HepG2 (cell line): ENCODE data around the gene TSTD2. TPM values are rescaled to one million over a fixed set of nuclear protein-coding genes. Genes with fewer than 3 reads are reported as not detected.

ENCODE experiments used
- ATAC-seq: fragments of 200-7000 bp; cut with Tn5 transposase; 3 replicates; pipeline ENCODE4 v1.9.1; 2020; ENCODE audit warnings: mild to moderate bottlenecking, moderate library complexity
- BruUV-seq: library from RNA; stranded (reverse); fragments of 400-500 nt; replicated peaks from 2 replicates; lab custom pipeline; 2021; lab: Mats Ljungman, UMichigan
- CTCF ChIA-PET: fragments of 300-600 bp; formaldehyde crosslinking; extraction: SDS; loops from one replicate; lab custom pipeline; 2021; ENCODE audit warnings: low total read pairs, inconsistent platforms, low intra/inter-chr PET ratio; lab: Yijun Ruan, JAX
- POLR2A ChIA-PET: fragments of 350-600 bp; sonication (Branson Sonifier 250); formaldehyde crosslinking; loops from one replicate; lab custom pipeline; 2020; ENCODE audit warnings: antibody characterized with exemption, inconsistent platforms; lab: Yijun Ruan, JAX
- DNase-seq: peaks from one replicate; pipeline ENCODE4 v3.0.0-alpha.2; 2015; ENCODE audit warnings: low spot score
- FAIRE-seq: peaks from 3 replicates; lab custom pipeline; 2011; peaks lifted over from hg19 to GRCh38; lab: Jason Lieb, UNC
- H2AFZ ChIP-seq: one replicate; pipeline ENCODE4 v1.6.1; 2011; ENCODE audit warnings: low read length, inconsistent platforms
- H3K27ac ChIP-seq: fragments of 300-600 bp; 3 replicates; pipeline ENCODE4 v1.8.0; 2011; ENCODE audit warnings: mixed run types, mild to moderate bottlenecking, mixed read lengths, low read length, inconsistent platforms; ENCODE audit not compliant: insufficient read depth; ENCODE audit errors: extremely low read length
- H3K27me3 ChIP-seq, 2 experiments: fragments of 200-600 bp in 1 of 2; 2 replicates in 1 of 2; 3 replicates in 1 of 2; pipeline versions ENCODE4 v1.6.0 to v1.8.0; 2011; ENCODE audit warnings: low read length in 2 of 2, mild to moderate bottlenecking in 2 of 2, moderate library complexity in 2 of 2, inconsistent platforms in 1 of 2; ENCODE audit not compliant: insufficient read depth in 2 of 2, control insufficient read depth in 1 of 2
- H3K36me3 ChIP-seq, 2 experiments: fragments of 200-600 bp in 1 of 2; replicated peaks in 1 of 2; 2 replicates in 1 of 2; 3 replicates in 1 of 2; pipeline versions ENCODE4 v1.5.1 to v1.8.0; 2011; ENCODE audit warnings: low read length in 2 of 2, inconsistent platforms in 1 of 2; ENCODE audit not compliant: insufficient read depth in 2 of 2, control insufficient read depth in 1 of 2
- H3K4me1 ChIP-seq: 2 replicates; pipeline ENCODE4 v1.5.1; 2012; ENCODE audit warnings: low read length, inconsistent platforms; ENCODE audit not compliant: insufficient read depth
- H3K4me2 ChIP-seq: 2 replicates; pipeline ENCODE4 v1.6.0; 2011; ENCODE audit warnings: low read depth, low read length, inconsistent platforms
- H3K4me3 ChIP-seq, 3 experiments: fragments of 200-600 bp in 1 of 3; sonication (generic), shearing (Covaris generic) in 1 of 3; replicated peaks in 1 of 3; 2 replicates each; pipeline ENCODE4 v1.5.1; 2011 to 2016; ENCODE audit warnings: low read length in 3 of 3, inconsistent platforms in 2 of 3, low read depth in 2 of 3, mild to moderate bottlenecking in 2 of 3, control low read depth in 1 of 3, mixed read lengths in 1 of 3; ENCODE audit not compliant: insufficient read depth in 1 of 3
- H3K79me2 ChIP-seq: one replicate; pipeline ENCODE4 v1.6.1; 2011; ENCODE audit warnings: low read length, inconsistent platforms; ENCODE audit not compliant: insufficient read depth
- H3K9ac ChIP-seq: 2 replicates; pipeline ENCODE4 v1.6.0; 2011; ENCODE audit warnings: mild to moderate bottlenecking, low read depth, low read length, inconsistent platforms; ENCODE audit not compliant: insufficient read depth
- H3K9me3 ChIP-seq: 2 replicates; pipeline ENCODE4 v1.5.1; 2012; ENCODE audit warnings: mild to moderate bottlenecking, low read length
- H4K20me1 ChIP-seq: 2 replicates; pipeline ENCODE4 v1.6.0; 2011; ENCODE audit warnings: inconsistent platforms, mild to moderate bottlenecking, low read length, moderate library complexity; ENCODE audit not compliant: insufficient read depth
- ARHGAP35 ChIP-seq: sonication (generic); formaldehyde crosslinking; IDR thresholded peaks from 2 replicates; pipeline ENCODE4 v1.9.0; 2022; ENCODE audit warnings: mild to moderate bottlenecking, inconsistent platforms, moderate library complexity, missing genetic modification reagents, borderline replicate concordance
- ATF6 ChIP-seq: sonication (generic); formaldehyde crosslinking; conservative IDR thresholded peaks from 2 replicates; pipeline ENCODE4 v1.4.0; 2020; ENCODE audit warnings: missing genetic modification reagents
- ESRRA ChIP-seq: sonication (generic); formaldehyde crosslinking; IDR thresholded peaks from 2 replicates; pipeline ENCODE4 v1.5.1; 2020; ENCODE audit warnings: mild to moderate bottlenecking, low read depth, missing genetic modification reagents
- FOSL2 ChIP-seq: sonication (generic); formaldehyde crosslinking; IDR thresholded peaks from 2 replicates; pipeline ENCODE4 v1.4.0; 2020; ENCODE audit warnings: missing genetic modification reagents
- PATZ1 ChIP-seq: sonication (generic); formaldehyde crosslinking; IDR thresholded peaks from 2 replicates; pipeline ENCODE4 v1.4.0; 2020; ENCODE audit warnings: missing genetic modification reagents
- RAD51 ChIP-seq: fragments of 450-650 bp; IDR thresholded peaks from 2 replicates; pipeline ENCODE4 v1.6.1; 2016; ENCODE audit warnings: borderline replicate concordance
- TAF1 ChIP-seq: sonication (generic); formaldehyde crosslinking; IDR thresholded peaks from 2 replicates; pipeline ENCODE4 v1.4.0; 2020; ENCODE audit warnings: missing genetic modification reagents
- ZFP37 ChIP-seq: sonication (generic); formaldehyde crosslinking; IDR thresholded peaks from 2 replicates; pipeline ENCODE4 v1.4.0; 2020; ENCODE audit warnings: missing genetic modification reagents, borderline replicate concordance
- ZNF12 ChIP-seq: sonication (generic); formaldehyde crosslinking; IDR thresholded peaks from 2 replicates; pipeline ENCODE4 v1.5.0; 2020; ENCODE audit warnings: missing genetic modification reagents
- ZNF260 ChIP-seq: sonication (generic); formaldehyde crosslinking; IDR thresholded peaks from 2 replicates; pipeline ENCODE4 v1.4.0; 2020; ENCODE audit warnings: missing genetic modification reagents, low read depth, mild to moderate bottlenecking, borderline replicate concordance
- ZNF512B ChIP-seq: sonication (generic); formaldehyde crosslinking; IDR thresholded peaks from 2 replicates; pipeline ENCODE4 v1.5.1; 2020; ENCODE audit warnings: missing genetic modification reagents, mild to moderate bottlenecking, borderline replicate concordance
- ZNF703 ChIP-seq: sonication (generic); formaldehyde crosslinking; IDR thresholded peaks from 2 replicates; pipeline ENCODE4 v1.5.1; 2020; ENCODE audit warnings: missing genetic modification reagents, mild to moderate bottlenecking, moderate library complexity, borderline replicate concordance
- ZNF747 ChIP-seq: sonication (generic); formaldehyde crosslinking; IDR thresholded peaks from 2 replicates; pipeline ENCODE4 v1.8.1; 2023; ENCODE audit warnings: missing genetic modification reagents, mild to moderate bottlenecking, borderline replicate concordance
- ZXDC ChIP-seq: sonication (generic); formaldehyde crosslinking; IDR thresholded peaks from 2 replicates; pipeline ENCODE4 v1.5.0; 2020; ENCODE audit warnings: mild to moderate bottlenecking, missing genetic modification reagents
- WGBS: methylation state at CpG from one replicate; pipeline ENCODE4 v1.1.6; 2017; ENCODE audit warnings: low lambda C conversion rate; 5-methylcytosine and 5-hydroxymethylcytosine counted together
- in situ Hi-C: cut with HindIII; loops from 2 replicates; pipeline ENCODE4 v1.10.0; 2017; ENCODE audit warnings: low pct_unique_long_range_greater_than_20kb; ENCODE audit not compliant: extremely low pct_ligation_motif_present
- intact Hi-C: fragments of 100-400 bp; cut with micrococcal nuclease; formaldehyde crosslinking; loops from one replicate; pipeline ENCODE4 v1.10.0; 2022; ENCODE audit not compliant: unreplicated experiment
- polyA plus RNA-seq, 8 experiments: library from polyadenylated mRNA; depleted of rRNA in 3 of 8; stranded (reverse) in 7 of 8; unstranded in 1 of 8; fragments of >200 nt; fragmentation: Illumina TruSeq in 4 of 8; extraction: Trizol in 4 of 8; gene quantifications; 2 replicates each; pipeline versions ENCODE4 v1.2.1 to v1.2.3, GENCODE V29; 2011 to 2016; ENCODE audit warnings: low read depth in 4 of 8, missing spikeins in 1 of 8, mixed read lengths in 1 of 8; ENCODE audit not compliant: insufficient read depth in 1 of 8
- total RNA-seq, 5 experiments: library from RNA; depleted of rRNA; stranded (reverse); fragments of >200 nt; fragmentation: Illumina TruSeq; extraction: Trizol; gene quantifications; 2 replicates each; pipeline ENCODE4 v1.2.3, GENCODE V29; 2016; ENCODE audit warnings: low read depth in 1 of 5

Gene TSTD2
- total and polyA plus RNA-seq, 2 of the 13 experiments (the other 11 are each of a cell fraction or from before 2014, with no cell fraction given), result 16.0 to 23.1 TPM

- 4% methylated on average over 5 of the region's 5 CpGs for WGBS
- Histone ChIP-seq H3K36me3 (no peaks in the 10 kb centered on the region), H3K79me2 (no peaks in the 10 kb centered on the region), H3K9ac (no peak overlapping the region), H3K4me2 (no peak overlapping the region), H3K4me1 (no peaks in the 10 kb centered on the region), H3K9me3 (no peaks in the 10 kb centered on the region), H3K27me3 (peaks cover 0 to 10% of the 10 kb centered on the region in 2 experiments; a peak in 1 of 5 replicates), H3K4me3 (no peak overlapping the region), H3K27ac (no peak overlapping the region), H2AFZ (no peak overlapping the region), H4K20me1 (no peaks in the 10 kb centered on the region)
- POLR2A ChIA-PET, result no interaction called here
- no TSS peak for BruUV-seq
- DNase-seq, result no peak
- no peak for ATAC-seq
- in situ Hi-C loops, result no loop called here
- CTCF ChIA-PET, result no interaction called here
- intact Hi-C loops, result no loop called here
- no peak for FAIRE-seq
- no peak for TF ChIP-seq PATZ1 (CRISPR knock-in tag)
- TF ChIP-seq ATF6 (CRISPR knock-in tag), result no peak
- no peak for TF ChIP-seq FOSL2
- no peak for TF ChIP-seq ZNF12 (CRISPR knock-in tag)
- no peak for TF ChIP-seq ZNF260 (CRISPR knock-in tag)
- no peak for TF ChIP-seq TAF1
- no peak for TF ChIP-seq ZNF703 (CRISPR knock-in tag)
- TF ChIP-seq ZXDC (CRISPR knock-in tag), result no peak
- no peak for TF ChIP-seq ARHGAP35 (CRISPR knock-in tag)
- no peak for TF ChIP-seq ZFP37 (CRISPR knock-in tag)
- no peak for TF ChIP-seq RAD51
- TF ChIP-seq ESRRA (CRISPR knock-in tag), result no peak
- no peak for TF ChIP-seq ZNF747 (CRISPR knock-in tag)
- TF ChIP-seq ZNF512B (CRISPR knock-in tag), result no peak
These were observed 56.1 kb downstream of the TSTD2 start for GRCh38 chr9:97577051-97577450.
